HepG2 (cell line): ENCODE measurements around the gene PELI1. TPM values are rescaled to one million over a fixed set of nuclear protein-coding genes. Genes with fewer than 3 reads are reported as not detected.

ENCODE experiments used
- ARNTL ChIP-seq: sonication (generic); formaldehyde crosslinking; IDR thresholded peaks from 2 replicates; pipeline ENCODE4 v1.4.0; 2020; ENCODE audit warnings: mild to moderate bottlenecking, missing genetic modification reagents
- BCLAF1 ChIP-seq: fragments of 450-650 bp; IDR thresholded peaks from 2 replicates; pipeline ENCODE4 v1.6.1; 2017; ENCODE audit warnings: mild to moderate bottlenecking
- CENPT ChIP-seq: sonication (generic); formaldehyde crosslinking; IDR thresholded peaks from 2 replicates; pipeline ENCODE4 v1.8.0; 2022; ENCODE audit warnings: low read depth, mild to moderate bottlenecking, moderate library complexity, missing genetic modification reagents
- CTCF ChIP-seq: sonication (generic); formaldehyde crosslinking; IDR thresholded peaks from 2 replicates; pipeline ENCODE4 v1.5.0; 2020; ENCODE audit warnings: mild to moderate bottlenecking, missing genetic modification reagents, moderate library complexity
- EEA1 ChIP-seq: sonication (generic); formaldehyde crosslinking; IDR thresholded peaks from 2 replicates; pipeline ENCODE4 v1.5.1; 2020; ENCODE audit warnings: mild to moderate bottlenecking, missing genetic modification reagents, borderline replicate concordance
- FLYWCH1 ChIP-seq: sonication (generic); formaldehyde crosslinking; IDR thresholded peaks from 2 replicates; pipeline ENCODE4 v1.8.1; 2023; ENCODE audit warnings: mild to moderate bottlenecking, missing genetic modification reagents
- FOXA3 ChIP-seq: IDR thresholded peaks from 2 replicates; pipeline ENCODE4 v1.6.1; 2016; ENCODE audit warnings: missing genetic modification reagents, missing compliant biosample characterization
- GPN1 ChIP-seq: sonication (generic); formaldehyde crosslinking; IDR thresholded peaks from 2 replicates; pipeline ENCODE4 v1.5.1; 2020; ENCODE audit warnings: missing genetic modification reagents, borderline replicate concordance
- HDAC6 ChIP-seq: fragments of 200-600 bp; sonication (generic); IDR thresholded peaks from 2 replicates; pipeline ENCODE4 v1.7.0; 2017; ENCODE audit warnings: mild to moderate bottlenecking, antibody characterized with exemption, low read length, low read depth
- ISL2 ChIP-seq: sonication (generic); formaldehyde crosslinking; IDR thresholded peaks from 2 replicates; pipeline ENCODE4 v1.5.0; 2020; ENCODE audit warnings: missing genetic modification reagents
- KLF11 ChIP-seq: IDR thresholded peaks from 2 replicates; pipeline ENCODE4 v1.6.1; 2016; ENCODE audit warnings: missing compliant biosample characterization
- KLF16 ChIP-seq, 2 experiments: sonication (generic) in 1 of 2; formaldehyde crosslinking in 1 of 2; IDR thresholded peaks; 2 replicates each; pipeline versions ENCODE4 v1.6.1 to v1.8.0; 2016 to 2023; ENCODE audit warnings: missing genetic modification reagents in 2 of 2, missing compliant biosample characterization in 1 of 2
- RBFOX2 ChIP-seq: fragments of 200-400 bp; formaldehyde crosslinking; IDR thresholded peaks from 2 replicates; pipeline ENCODE4 v1.6.1; 2017; ENCODE audit warnings: low read depth, mild to moderate bottlenecking, low read length
- RFX3 ChIP-seq: IDR thresholded peaks from 2 replicates; pipeline ENCODE4 v1.6.1; 2016; ENCODE audit warnings: missing biosample characterization, missing genetic modification reagents
- SNAI1 ChIP-seq: sonication (generic); formaldehyde crosslinking; IDR thresholded peaks from 2 replicates; pipeline ENCODE4 v1.5.0; 2020; ENCODE audit warnings: mild to moderate bottlenecking, missing genetic modification reagents, borderline replicate concordance
- ZC3H13 ChIP-seq: sonication (generic); formaldehyde crosslinking; IDR thresholded peaks from 2 replicates; pipeline ENCODE4 v1.8.1; 2023; ENCODE audit warnings: mild to moderate bottlenecking, missing genetic modification reagents, moderate library complexity
- ZIK1 ChIP-seq: sonication (generic); formaldehyde crosslinking; IDR thresholded peaks from 2 replicates; pipeline ENCODE4 v1.5.0; 2020; ENCODE audit warnings: mild to moderate bottlenecking, low read depth, missing genetic modification reagents, borderline replicate concordance
- ZNF276 ChIP-seq: sonication (generic); formaldehyde crosslinking; IDR thresholded peaks from 2 replicates; pipeline ENCODE4 v1.4.0; 2020; ENCODE audit warnings: mild to moderate bottlenecking, low read depth, missing genetic modification reagents
- ZNF468 ChIP-seq: sonication (generic); formaldehyde crosslinking; IDR thresholded peaks from 2 replicates; pipeline ENCODE4 v1.8.0; 2022; ENCODE audit warnings: mild to moderate bottlenecking, moderate library complexity, missing genetic modification reagents
- ZNF607 ChIP-seq: sonication (generic); formaldehyde crosslinking; IDR thresholded peaks from 2 replicates; pipeline ENCODE4 v1.5.1; 2020; ENCODE audit warnings: missing genetic modification reagents, mild to moderate bottlenecking, borderline replicate concordance
- ZNF619 ChIP-seq: sonication (generic); formaldehyde crosslinking; IDR thresholded peaks from 2 replicates; pipeline ENCODE4 v1.4.0; 2020; ENCODE audit warnings: mild to moderate bottlenecking, missing genetic modification reagents
- ZNF672 ChIP-seq: sonication (generic); formaldehyde crosslinking; IDR thresholded peaks from 2 replicates; pipeline ENCODE4 v1.8.1; 2022; ENCODE audit warnings: missing genetic modification reagents
- ZNF841 ChIP-seq: sonication (generic); formaldehyde crosslinking; IDR thresholded peaks from 2 replicates; pipeline ENCODE4 v1.8.1; 2023; ENCODE audit warnings: missing genetic modification reagents, borderline replicate concordance
- polyA plus RNA-seq, 8 experiments: library from polyadenylated mRNA; depleted of rRNA in 3 of 8; stranded (reverse) in 7 of 8; unstranded in 1 of 8; fragments of >200 nt; fragmentation: Illumina TruSeq in 4 of 8; extraction: Trizol in 4 of 8; gene quantifications; 2 replicates each; pipeline versions ENCODE4 v1.2.1 to v1.2.3, GENCODE V29; 2011 to 2016; ENCODE audit warnings: low read depth in 4 of 8, missing spikeins in 1 of 8, mixed read lengths in 1 of 8; ENCODE audit not compliant: insufficient read depth in 1 of 8
- total RNA-seq, 5 experiments: library from RNA; depleted of rRNA; stranded (reverse); fragments of >200 nt; fragmentation: Illumina TruSeq; extraction: Trizol; gene quantifications; 2 replicates each; pipeline ENCODE4 v1.2.3, GENCODE V29; 2016; ENCODE audit warnings: low read depth in 1 of 5
- TF ChIP-seq, protein P1 (sequence below): IDR thresholded peaks from 2 replicates; pipeline ENCODE4 v1.6.1; 2016; ENCODE audit warnings: missing compliant biosample characterization, missing genetic modification reagents, borderline replicate concordance

PELI1 gene
- total and polyA plus RNA-seq, 2 of the 13 experiments (the other 11 are each of a cell fraction or from before 2014, with no cell fraction given), result 12.5 to 16.2 TPM

- TF ChIP-seq FOXA3 (CRISPR knock-in tag), result peak; percentile 64; the same call in 1 of the 2 replicates
- TF ChIP-seq FLYWCH1 (CRISPR knock-in tag), result 0 out of 2 replicates have a peak, but pooled peaks have one; percentile 22
- TF ChIP-seq ZNF607 (CRISPR knock-in tag), result no peak
- no peak for TF ChIP-seq ZNF276 (CRISPR knock-in tag)
- no peak for TF ChIP-seq ZNF672 (CRISPR knock-in tag)
- TF ChIP-seq HDAC6, result no peak
- peak in 1 of 2 experiments; percentile 54; a peak in 1 of 4 replicates for TF ChIP-seq KLF16 (CRISPR knock-in tag; IDR thresholded peaks at IDR 0.05)
- peak; percentile 50; the same call in 1 of the 2 replicates for TF ChIP-seq SNAI1 (CRISPR knock-in tag)
- peak; percentile 46; the same call in 1 of the 2 replicates for TF ChIP-seq ISL2 (CRISPR knock-in tag)
- no peak for TF ChIP-seq ZNF841 (CRISPR knock-in tag)
- TF ChIP-seq, protein P1, sequence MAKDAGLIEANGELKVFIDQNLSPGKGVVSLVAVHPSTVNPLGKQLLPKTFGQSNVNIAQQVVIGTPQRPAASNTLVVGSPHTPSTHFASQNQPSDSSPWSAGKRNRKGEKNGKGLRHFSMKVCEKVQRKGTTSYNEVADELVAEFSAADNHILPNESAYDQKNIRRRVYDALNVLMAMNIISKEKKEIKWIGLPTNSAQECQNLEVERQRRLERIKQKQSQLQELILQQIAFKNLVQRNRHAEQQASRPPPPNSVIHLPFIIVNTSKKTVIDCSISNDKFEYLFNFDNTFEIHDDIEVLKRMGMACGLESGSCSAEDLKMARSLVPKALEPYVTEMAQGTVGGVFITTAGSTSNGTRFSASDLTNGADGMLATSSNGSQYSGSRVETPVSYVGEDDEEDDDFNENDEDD (CRISPR knock-in tag), result no peak
- TF ChIP-seq CENPT, result no peak
- no peak for TF ChIP-seq RFX3 (CRISPR knock-in tag)
- no peak for TF ChIP-seq ZC3H13 (CRISPR knock-in tag)
- no peak for TF ChIP-seq EEA1 (CRISPR knock-in tag)
- peak; percentile 95 for TF ChIP-seq ZNF619 (CRISPR knock-in tag)
- TF ChIP-seq ZIK1 (CRISPR knock-in tag), result no peak
- peak; percentile 97 for TF ChIP-seq CTCF (CRISPR knock-in tag)
- no peak for TF ChIP-seq RBFOX2
- no peak for TF ChIP-seq BCLAF1
- no peak for TF ChIP-seq ZNF468
- no peak for TF ChIP-seq ARNTL
- TF ChIP-seq KLF11 (CRISPR knock-in tag), result no peak
- no peak for TF ChIP-seq GPN1 (CRISPR knock-in tag)
These were observed 94.5 kb downstream of the PELI1 start (continued) for GRCh38 chr2:64049633-64050220.
